T-helper 1 cell treated with Interleukin-12 subunit alpha and Interleukin-12 subunit beta and Interleukin-4 antibody, amounts not matched to agents 30 μg/mL and 1 μg/mL, for 36 hours (primary cell): ENCODE measurements around the gene COPS4.
"Not testable (repeated sequence)": the region's sequence is repeated elsewhere in the genome, so short reads cannot be mapped to it uniquely, and the experiment has no call there.

Experiments
- H3K27ac Mint-ChIP-seq: one replicate; pipeline ENCODE4 v1.8.0; 2021; ENCODE audit warnings: mild to moderate bottlenecking, mixed read lengths
- H3K27me3 Mint-ChIP-seq: one replicate; pipeline ENCODE4 v1.8.0; 2021; ENCODE audit warnings: low read depth, mixed read lengths
- H3K36me3 Mint-ChIP-seq: one replicate; pipeline ENCODE4 v1.8.0; 2021; ENCODE audit warnings: low read depth, mixed read lengths
- H3K4me1 Mint-ChIP-seq: one replicate; pipeline ENCODE4 v1.8.0; 2021; ENCODE audit warnings: low read depth, mixed read lengths
- H3K4me3 Mint-ChIP-seq: one replicate; pipeline ENCODE4 v1.8.0; 2021; ENCODE audit warnings: mild to moderate bottlenecking, moderate library complexity, mixed read lengths
- H3K9me3 Mint-ChIP-seq: one replicate; pipeline ENCODE4 v1.8.0; 2021; ENCODE audit warnings: mixed read lengths

COPS4 gene

GRCh38 chr4:83034630-83035494 is at the start of gene COPS4:
TSS of gene COPS4 (plus strand) at chr4:83035183. CDS start at chr4:83035225, 42 bp downstream.
- Mint-ChIP-seq H3K4me1 (peaks cover 18% of the 10 kb centered on the region), H3K9me3 (no peaks in the 10 kb centered on the region), H3K27ac (peak within 1 kb of the TSS; percentile 96), H3K4me3 (peak within 1 kb of the TSS; percentile 98), H3K27me3 (peaks cover 3% of the 10 kb centered on the region), H3K36me3 (no peaks in the 10 kb centered on the region)

DNA sequence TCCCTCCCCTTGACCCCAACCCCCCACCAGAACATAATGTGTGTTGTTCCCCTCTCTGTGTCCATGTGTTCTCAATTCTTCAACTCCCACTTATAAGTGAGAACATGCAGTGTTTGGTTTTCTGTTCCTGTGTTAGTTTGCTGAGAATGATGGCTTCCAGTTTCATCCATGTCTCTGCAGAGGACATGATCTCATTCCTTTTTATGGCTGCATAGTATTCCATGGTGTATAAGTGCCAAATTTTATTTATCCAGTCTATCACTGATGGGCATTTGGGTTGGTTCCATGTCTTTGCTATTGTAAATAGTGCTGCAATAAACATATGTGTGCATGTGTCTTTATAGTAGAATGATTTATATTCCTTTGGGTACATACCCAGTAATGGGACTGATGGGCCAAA is 47.5 kb upstream of the COPS4 start:
- not testable (repeated sequence) for H3K27me3 Mint-ChIP-seq, H3K9me3 Mint-ChIP-seq, H3K4me3 Mint-ChIP-seq, H3K27ac Mint-ChIP-seq
- Mint-ChIP-seq H3K4me1 (peaks cover 25% of the 10 kb centered on the region), H3K36me3 (peaks cover 16% of the 10 kb centered on the region)

DNA sequence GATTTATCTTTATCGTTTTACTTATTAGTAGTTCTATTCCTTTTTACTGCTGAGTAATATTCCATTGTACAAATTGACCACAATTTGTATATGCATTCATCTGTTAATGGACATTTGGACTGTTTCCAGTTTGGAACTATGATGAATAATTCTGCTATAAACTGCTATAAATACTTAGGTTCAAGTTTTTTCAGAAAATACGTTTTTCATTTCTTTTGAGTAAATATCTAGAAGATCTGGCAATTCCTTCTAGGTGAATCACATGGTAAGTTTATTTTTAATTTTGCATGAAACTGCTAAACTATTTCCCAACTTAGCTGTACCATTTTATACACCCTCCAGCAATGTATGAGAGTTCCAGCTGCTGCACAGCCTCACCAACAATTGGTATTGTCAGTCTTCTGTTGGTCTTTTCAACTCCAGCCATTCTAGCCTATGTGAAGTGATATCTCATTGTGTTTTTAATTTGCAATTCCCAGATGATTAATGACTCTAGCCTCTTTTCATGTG is 46.6 kb upstream of the COPS4 start:
- no peaks in the 10 kb centered on the region for H3K9me3 Mint-ChIP-seq
- peaks cover 25% of the 10 kb centered on the region for H3K4me1 Mint-ChIP-seq
- peaks cover 16% of the 10 kb centered on the region for H3K36me3 Mint-ChIP-seq
- no peak overlapping the region for H3K27ac Mint-ChIP-seq
- no peaks in the 10 kb centered on the region for H3K27me3 Mint-ChIP-seq
- H3K4me3 Mint-ChIP-seq, result no peak overlapping the region

- peaks cover 9% of the 10 kb centered on the region for H3K36me3 Mint-ChIP-seq
- peak overlapping the region; percentile 57 for H3K4me3 Mint-ChIP-seq
- peaks cover 17% of the 10 kb centered on the region for H3K4me1 Mint-ChIP-seq
- H3K9me3 Mint-ChIP-seq, result no peaks in the 10 kb centered on the region
- peak overlapping the region; percentile 84 for H3K27ac Mint-ChIP-seq
- no peaks in the 10 kb centered on the region for H3K27me3 Mint-ChIP-seq
These were observed 45.2 kb upstream of the COPS4 start for GRCh38 chr4:82989575-82990429.

DNA sequence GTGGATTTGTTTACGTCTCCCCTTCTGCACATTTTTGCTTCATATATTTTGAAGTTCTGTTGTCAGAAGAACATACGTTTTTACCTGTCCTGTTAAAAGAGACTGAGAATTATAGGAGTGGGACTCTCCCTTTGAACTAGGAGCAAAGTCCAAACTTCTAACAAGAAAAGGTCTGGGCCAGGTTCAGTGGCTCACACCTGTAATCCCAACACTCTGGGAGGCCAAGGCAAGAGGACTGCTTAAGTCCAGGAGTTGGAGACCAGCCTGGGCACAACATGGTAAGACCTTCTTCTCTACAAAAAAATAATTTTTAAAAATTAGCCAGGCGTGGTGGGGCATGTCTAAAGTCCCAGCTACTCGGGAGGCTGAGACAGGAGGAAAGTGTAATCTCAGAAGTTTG is 40.1 kb upstream of the COPS4 start:
- peaks cover 2% of the 10 kb centered on the region for H3K9me3 Mint-ChIP-seq
- H3K27ac Mint-ChIP-seq, result no peak overlapping the region
- no peak overlapping the region for H3K4me3 Mint-ChIP-seq
- H3K4me1 Mint-ChIP-seq, result peaks cover 15% of the 10 kb centered on the region
- no peaks in the 10 kb centered on the region for H3K27me3 Mint-ChIP-seq
- peaks cover 3% of the 10 kb centered on the region for H3K36me3 Mint-ChIP-seq

DNA sequence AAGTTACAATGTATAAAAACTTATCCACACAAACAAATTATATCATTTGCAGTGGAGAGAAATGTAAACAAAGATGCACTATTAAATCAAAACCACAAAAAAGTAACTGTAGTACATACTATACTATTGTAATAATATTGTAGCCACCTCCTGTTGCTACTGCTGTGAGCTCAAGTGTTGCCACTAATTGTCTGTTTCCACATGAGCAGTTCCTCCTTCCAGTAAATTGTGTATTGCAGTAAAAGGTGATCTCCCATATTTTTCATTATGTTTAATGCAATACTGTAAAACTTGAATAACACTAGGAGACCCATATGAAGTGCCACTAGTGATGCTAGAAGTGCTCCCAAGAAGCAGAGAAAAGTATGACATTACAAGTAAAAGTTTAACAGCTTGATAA is 36.1 kb upstream of the COPS4 start:
- no peaks in the 10 kb centered on the region for H3K27me3 Mint-ChIP-seq
- H3K27ac Mint-ChIP-seq, result no peak overlapping the region
- peaks cover 2% of the 10 kb centered on the region for H3K9me3 Mint-ChIP-seq
- peaks cover 6% of the 10 kb centered on the region for H3K36me3 Mint-ChIP-seq
- H3K4me3 Mint-ChIP-seq, result no peak overlapping the region
- peaks cover 12% of the 10 kb centered on the region for H3K4me1 Mint-ChIP-seq

GRCh38 chr4:83002329-83002728 is 32.7 kb upstream of the COPS4 start:
- Mint-ChIP-seq H3K27me3 (no peaks in the 10 kb centered on the region), H3K9me3 (no peaks in the 10 kb centered on the region), H3K4me1 (peaks cover 15% of the 10 kb centered on the region), H3K4me3 (no peak overlapping the region), H3K27ac (no peak overlapping the region), H3K36me3 (peaks cover 3% of the 10 kb centered on the region)

- H3K4me3 Mint-ChIP-seq, H3K9me3 Mint-ChIP-seq: not testable (repeated sequence)
These were observed 31.8 kb upstream of the COPS4 start for GRCh38 chr4:83003044-83003791.

DNA sequence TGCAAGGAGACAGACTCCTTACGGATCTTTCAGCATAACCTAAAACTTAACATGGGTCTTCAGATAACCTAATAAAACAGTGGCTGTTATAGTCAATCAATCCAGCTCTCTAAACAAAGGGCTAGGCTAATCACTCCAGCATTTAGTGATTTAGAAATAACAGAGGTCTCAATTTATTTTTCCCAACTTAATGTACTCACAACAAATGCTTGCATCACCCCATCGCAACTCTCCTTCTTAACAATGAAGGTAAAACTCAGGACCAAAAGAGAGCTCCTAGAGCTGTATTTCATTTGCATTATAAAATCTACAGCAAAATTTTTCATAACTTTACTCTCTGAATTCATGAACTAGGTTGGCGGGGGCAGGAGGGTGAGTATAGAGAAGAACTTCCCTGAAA is 25.5 kb upstream of the COPS4 start:
- peak overlapping the region; percentile 94 for H3K4me3 Mint-ChIP-seq
- H3K36me3 Mint-ChIP-seq, result peaks cover 4% of the 10 kb centered on the region
- H3K4me1 Mint-ChIP-seq, result peaks cover 42% of the 10 kb centered on the region
- no peaks in the 10 kb centered on the region for H3K27me3 Mint-ChIP-seq
- no peaks in the 10 kb centered on the region for H3K9me3 Mint-ChIP-seq
- peak overlapping the region; percentile 96 for H3K27ac Mint-ChIP-seq

More at GRCh38 chr4:83003044-83003791, 31.8 kb upstream of the COPS4 start:
- peaks cover 21% of the 10 kb centered on the region for H3K4me1 Mint-ChIP-seq
- not testable (repeated sequence) for H3K36me3 Mint-ChIP-seq, H3K27ac Mint-ChIP-seq, H3K27me3 Mint-ChIP-seq

DNA sequence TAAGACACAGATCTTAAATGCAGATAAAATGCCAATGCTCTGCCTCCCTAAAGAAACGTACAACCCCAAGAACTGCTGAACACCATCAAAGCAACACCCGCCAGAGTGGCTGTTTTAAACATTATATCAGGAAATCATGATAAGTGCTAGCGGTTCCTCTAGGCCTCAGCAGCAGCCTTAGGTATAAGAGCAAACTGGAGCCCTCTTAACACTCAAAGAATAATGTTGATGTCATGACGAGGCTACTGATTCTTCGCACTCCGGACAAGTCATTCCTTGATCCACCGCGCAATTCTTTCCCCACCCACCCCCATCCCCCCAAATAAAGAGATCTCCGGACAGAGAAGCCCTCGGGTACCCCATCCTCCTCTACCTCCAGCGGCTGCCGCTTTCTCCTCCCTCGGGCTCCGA is 24.9 kb upstream of the COPS4 start:
- no peaks in the 10 kb centered on the region for H3K9me3 Mint-ChIP-seq
- H3K36me3 Mint-ChIP-seq, result peaks cover 4% of the 10 kb centered on the region
- H3K27ac Mint-ChIP-seq, result peak overlapping the region; percentile 96
- peak overlapping the region; percentile 94 for H3K4me3 Mint-ChIP-seq
- peaks cover 42% of the 10 kb centered on the region for H3K4me1 Mint-ChIP-seq
- H3K27me3 Mint-ChIP-seq, result no peaks in the 10 kb centered on the region

- H3K27me3 Mint-ChIP-seq, result no peaks in the 10 kb centered on the region
- H3K9me3 Mint-ChIP-seq, result no peaks in the 10 kb centered on the region
- peak within 1 kb of the TSS; percentile 96 for H3K27ac Mint-ChIP-seq
- H3K36me3 Mint-ChIP-seq, result peaks cover 4% of the 10 kb centered on the region
- peaks cover 42% of the 10 kb centered on the region for H3K4me1 Mint-ChIP-seq
- H3K4me3 Mint-ChIP-seq, result peak within 1 kb of the TSS; percentile 94
These were observed 24.3 kb upstream of the COPS4 start, which contains the start of gene LIN54 for GRCh38 chr4:83010522-83011318. TSS of gene LIN54 (minus strand) at chr4:83010823. CDS start at chr4:82984844, 25,979 bp downstream.

DNA sequence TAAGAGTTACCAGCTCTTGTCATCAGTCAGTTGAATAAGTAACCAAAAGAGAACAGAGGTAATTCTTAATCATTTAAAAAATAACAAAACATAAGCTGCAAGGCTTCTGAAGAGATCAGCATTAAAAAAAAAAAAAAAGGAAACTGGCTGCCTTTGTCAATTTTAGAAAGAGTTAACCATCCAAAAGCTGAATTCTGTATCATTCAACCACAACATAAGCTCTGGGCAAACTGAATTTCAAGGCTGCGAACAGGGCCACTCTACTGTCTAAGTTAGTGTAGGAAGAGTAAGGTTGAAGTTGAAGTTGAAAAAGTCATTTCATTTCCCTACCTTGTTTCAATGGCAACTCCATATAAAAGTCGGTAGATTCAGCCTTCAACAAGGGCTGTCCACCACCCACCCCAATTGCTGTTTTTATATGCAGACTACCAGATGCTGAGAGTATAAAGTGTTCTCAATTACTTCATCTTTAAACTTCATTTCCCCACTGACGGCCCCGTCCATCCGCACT is 23.2 kb upstream of the COPS4 start:
- H3K36me3 Mint-ChIP-seq, result peaks cover 4% of the 10 kb centered on the region
- H3K27ac Mint-ChIP-seq, result peak overlapping the region; percentile 96
- H3K9me3 Mint-ChIP-seq, result no peaks in the 10 kb centered on the region
- no peaks in the 10 kb centered on the region for H3K27me3 Mint-ChIP-seq
- peaks cover 36% of the 10 kb centered on the region for H3K4me1 Mint-ChIP-seq
- H3K4me3 Mint-ChIP-seq, result peak overlapping the region; percentile 94

DNA sequence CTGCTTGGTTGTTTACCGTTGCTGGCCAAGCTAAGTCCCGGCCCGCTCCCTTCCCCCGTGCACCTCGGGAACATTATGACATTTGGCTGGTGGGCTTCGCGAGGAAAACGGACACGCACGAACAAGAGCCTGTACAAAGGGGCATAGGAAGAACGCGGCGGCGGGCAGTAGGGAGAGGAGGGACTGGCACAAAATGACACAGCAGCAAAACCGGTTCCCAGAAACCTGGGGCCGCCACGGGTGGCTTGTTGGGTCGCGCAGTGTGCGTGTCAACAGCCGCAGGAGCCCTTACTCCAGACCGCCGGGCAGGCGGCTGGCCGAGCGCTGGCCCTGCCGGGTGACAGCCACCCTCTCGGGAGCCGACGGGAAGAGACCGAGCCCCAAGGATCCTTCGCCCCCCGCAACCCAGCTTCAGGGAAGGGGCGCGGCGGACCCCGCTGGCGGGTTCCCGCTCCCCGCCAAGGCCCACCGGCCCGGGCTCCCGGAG is 22.7 kb upstream of the COPS4 start:
- no peaks in the 10 kb centered on the region for H3K27me3 Mint-ChIP-seq
- peak overlapping the region; percentile 94 for H3K4me3 Mint-ChIP-seq
- peak overlapping the region; percentile 96 for H3K27ac Mint-ChIP-seq
- H3K4me1 Mint-ChIP-seq, result peaks cover 36% of the 10 kb centered on the region
- H3K9me3 Mint-ChIP-seq, result no peaks in the 10 kb centered on the region
- H3K36me3 Mint-ChIP-seq, result peaks cover 4% of the 10 kb centered on the region
